GM12892 (cell line): ENCODE data around the gene OPA3.

Source experiments
- DNase-seq: peaks from one replicate; pipeline ENCODE4 v3.0.0; 2011; ENCODE audit not compliant: insufficient read length
- FAIRE-seq: peaks from 2 replicates; lab custom pipeline; 2011; peaks lifted over from hg19 to GRCh38; lab: Jason Lieb, UNC
- POLR2A ChIP-seq: IDR thresholded peaks from 2 replicates; pipeline ENCODE4 v1.6.1; 2011; ENCODE audit warnings: low read depth, low read length, control low read depth
- POLR2AphosphoS5 ChIP-seq: IDR thresholded peaks from 2 replicates; pipeline ENCODE4 v1.6.1; 2011; ENCODE audit warnings: low read depth, low read length, control low read depth
- TAF1 ChIP-seq: IDR thresholded peaks from 2 replicates; pipeline ENCODE4 v1.6.1; 2011; ENCODE audit warnings: low read depth, mild to moderate bottlenecking, control low read depth, low read length, borderline replicate concordance

Gene OPA3

DNA sequence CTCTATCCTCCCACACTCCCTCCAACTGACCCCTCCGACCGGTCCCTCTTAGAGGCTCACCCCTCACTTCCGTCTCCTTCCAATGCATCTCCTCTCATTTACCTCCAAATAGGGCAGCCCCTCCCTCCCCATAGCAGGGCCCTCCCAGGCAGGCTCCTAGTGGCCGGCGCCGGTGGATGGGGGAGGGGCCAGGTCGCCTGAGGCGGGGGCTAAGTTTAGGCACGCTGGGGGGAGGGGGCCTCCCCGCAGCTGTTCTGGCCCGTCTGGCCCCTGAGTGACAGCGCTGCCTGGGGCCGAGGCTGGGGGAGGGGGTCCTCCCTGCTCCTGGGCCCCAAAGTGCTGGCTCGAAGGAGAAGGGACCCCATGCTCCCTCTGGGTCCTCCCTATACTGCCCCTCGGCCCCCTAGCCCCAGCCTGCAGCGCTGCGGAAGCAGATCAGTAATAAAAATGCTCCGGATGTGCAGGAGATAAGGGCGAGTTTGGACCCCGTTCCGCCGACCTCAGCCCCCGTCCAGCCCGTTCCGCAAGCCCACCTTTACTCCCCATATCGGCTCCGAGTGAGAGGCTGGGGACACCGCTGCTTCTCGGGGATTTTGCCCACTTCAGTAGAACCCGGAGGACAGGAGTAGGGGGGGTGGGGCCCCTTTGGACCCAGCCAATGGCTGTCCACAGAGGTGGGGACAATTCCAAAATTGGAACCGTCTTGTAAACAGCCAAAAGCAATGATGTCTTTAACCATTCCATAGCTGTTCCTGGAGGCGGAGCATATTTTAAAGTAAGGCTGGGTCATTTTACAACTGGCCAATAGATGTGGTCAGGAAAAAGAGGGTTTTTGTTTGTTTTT is 91.8 kb downstream of the OPA3 start:
- TF ChIP-seq TAF1, result no peak
- TF ChIP-seq POLR2A, result no peak
- TF ChIP-seq POLR2AphosphoS5, result no peak
- peak; percentile 70 for FAIRE-seq
- peak; percentile 64 for DNase-seq

DNA sequence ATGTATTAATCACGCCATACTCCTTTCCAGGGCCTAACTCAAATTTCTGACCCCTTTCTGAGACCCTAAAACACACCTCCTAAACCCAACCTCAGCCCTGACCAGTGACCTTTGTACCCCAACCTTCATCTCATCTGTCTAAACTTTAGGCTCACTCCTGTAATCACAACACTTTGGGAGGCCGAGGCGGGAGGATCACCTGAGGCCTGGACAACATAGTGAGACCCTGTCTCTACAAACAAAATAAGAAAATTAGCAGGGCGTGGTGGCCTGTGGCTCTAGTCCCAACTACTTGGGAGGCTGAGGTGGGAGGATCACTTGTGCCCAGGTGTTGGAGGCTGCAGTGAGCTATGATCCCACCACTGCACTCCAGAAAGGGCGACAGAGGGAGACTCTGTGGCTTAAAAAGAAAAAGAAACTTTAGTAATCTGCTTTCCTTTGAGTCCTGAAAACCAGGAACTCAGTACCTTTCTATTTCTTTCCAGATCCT is 92.4 kb downstream of the OPA3 start:
- TF ChIP-seq TAF1 (no peak), POLR2A (no peak), POLR2AphosphoS5 (no peak)
- DNase-seq, result no peak
- FAIRE-seq, result no peak

DNA sequence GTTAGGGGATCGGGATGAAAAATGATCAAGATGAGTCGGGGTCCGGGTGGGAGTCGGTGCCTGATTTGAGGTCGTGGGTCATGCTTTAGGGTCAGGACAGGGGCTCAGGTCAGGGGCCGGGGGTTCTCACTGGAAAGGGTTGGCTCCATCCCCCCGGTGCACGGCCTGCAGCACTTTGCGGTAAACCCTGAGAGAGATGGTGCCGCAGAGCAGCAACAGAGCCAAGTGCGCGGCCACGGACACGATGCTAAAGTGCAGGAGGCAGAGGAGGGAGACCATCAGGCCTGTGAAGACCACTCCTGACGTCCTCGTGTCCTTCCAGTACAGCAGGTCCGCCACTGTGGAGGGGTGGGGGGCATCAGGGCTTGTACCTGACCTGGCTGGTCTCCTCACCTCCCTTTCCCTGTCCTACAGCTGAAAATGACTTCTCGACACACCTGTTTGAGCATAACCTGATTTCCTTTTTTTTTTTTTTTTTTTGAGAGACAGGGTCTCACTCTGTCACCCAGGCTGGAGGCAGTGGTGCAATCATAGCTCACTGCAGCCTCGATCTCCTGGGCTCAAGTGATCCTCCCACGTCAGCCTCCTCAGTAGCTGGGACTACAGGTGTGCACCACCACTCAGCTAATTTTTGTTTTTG is 95.3 kb downstream of the OPA3 start:
- no peak for TF ChIP-seq POLR2A
- no peak for TF ChIP-seq TAF1
- TF ChIP-seq POLR2AphosphoS5, result no peak
- DNase-seq (no peak), FAIRE-seq (no peak)

DNA sequence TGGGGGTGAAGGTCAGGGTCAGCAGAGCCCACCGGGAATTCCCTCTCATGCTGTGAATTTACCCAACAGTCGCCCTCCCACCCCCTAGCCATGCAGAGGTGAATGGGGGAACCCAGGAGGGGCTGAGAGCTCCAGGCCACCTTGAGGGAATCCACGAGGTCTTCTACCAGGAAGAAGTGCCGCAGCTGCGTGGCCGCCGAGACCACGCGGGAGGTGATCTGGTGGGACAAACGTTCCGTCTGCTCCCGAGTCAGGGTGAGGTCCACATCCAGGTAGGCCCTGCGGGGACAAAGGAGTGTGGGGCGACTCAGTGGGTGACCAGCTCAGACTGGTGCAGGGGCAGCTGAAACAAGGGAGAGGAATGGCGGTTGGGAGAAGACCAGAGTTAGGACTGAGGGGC is 95.9 kb downstream of the OPA3 start:
- FAIRE-seq (no peak), DNase-seq (no peak)
- no peak for TF ChIP-seq POLR2AphosphoS5
- TF ChIP-seq POLR2A, result no peak
- TF ChIP-seq TAF1, result no peak

DNA sequence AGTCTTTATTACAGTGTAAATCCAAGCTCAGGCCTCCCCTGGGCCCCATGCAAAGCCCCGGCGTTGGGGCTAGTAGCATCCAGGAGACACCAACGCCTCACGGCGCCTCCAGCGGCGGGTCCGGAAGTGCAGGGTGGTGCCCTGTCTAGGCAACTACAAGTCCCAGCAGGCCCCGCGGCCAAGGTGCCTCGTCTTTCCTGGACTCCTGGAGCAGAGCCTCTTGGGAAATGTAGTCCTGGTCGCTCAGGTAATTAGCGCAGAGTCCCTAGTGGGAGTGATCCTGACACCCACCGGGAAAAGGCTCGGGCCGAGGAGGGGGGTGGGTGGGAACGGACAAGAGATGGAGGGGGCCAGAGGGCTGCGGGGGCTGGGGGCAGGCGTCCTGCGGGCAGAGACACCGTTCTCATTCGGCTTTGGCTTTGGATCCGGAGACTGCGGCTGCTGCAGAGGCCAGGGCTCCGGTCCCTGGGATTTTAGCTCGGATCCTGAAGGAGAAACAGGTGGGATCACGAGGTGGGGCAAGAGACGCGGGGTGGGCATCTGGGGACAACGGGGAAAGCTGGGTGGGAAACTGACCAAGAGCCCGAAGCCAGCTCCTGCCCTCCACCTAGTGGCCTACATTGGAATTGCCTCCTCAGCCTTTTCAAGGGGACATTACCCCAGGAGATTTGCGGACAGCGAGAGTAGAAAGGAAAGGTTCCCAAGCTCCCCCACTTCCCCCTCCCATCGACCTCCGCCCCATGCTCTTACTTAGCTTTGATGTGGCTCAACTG is 99.1 kb downstream of the OPA3 start:
- TF ChIP-seq POLR2AphosphoS5 (no peak), TAF1 (0 out of 2 replicates have a peak, but pooled peaks have one; percentile 20)
- FAIRE-seq (peak; percentile 92), DNase-seq (peak; percentile 87)

DNA sequence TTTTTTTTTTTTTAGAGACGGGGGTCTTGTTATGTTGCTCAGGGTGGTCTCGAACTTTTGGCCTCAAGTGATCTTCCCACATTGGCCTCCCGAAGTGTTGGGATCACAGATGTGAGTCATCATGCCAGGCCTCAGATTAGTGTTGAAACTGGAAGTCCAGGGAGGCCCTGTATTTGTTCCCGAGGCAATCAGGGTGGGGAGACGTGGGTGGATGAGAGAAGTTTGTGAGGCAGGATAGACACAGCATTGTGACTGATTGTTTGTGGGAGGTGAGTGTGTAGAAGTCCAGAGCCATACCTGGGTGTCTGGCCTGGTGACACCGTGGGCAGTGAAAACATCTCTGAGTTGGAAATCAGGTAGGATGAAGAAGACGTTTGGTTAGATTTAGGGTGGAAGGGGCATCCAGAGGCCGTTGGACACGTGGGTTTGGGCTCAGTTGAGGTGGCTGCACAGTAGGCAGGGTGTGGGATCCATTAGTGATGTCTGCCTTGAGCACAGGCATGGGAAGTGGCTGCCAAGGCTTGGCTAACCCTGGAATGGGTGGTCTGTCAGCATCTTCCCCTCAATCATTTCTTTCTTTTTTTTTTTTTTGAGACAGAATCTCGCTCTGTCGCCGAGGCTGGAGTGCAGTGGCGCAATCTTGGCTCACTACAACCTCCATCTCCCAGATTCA is 100.2 kb downstream of the OPA3 start:
- FAIRE-seq (no peak), DNase-seq (no peak)
- no peak for TF ChIP-seq TAF1
- no peak for TF ChIP-seq POLR2A
- TF ChIP-seq POLR2AphosphoS5, result no peak

DNA sequence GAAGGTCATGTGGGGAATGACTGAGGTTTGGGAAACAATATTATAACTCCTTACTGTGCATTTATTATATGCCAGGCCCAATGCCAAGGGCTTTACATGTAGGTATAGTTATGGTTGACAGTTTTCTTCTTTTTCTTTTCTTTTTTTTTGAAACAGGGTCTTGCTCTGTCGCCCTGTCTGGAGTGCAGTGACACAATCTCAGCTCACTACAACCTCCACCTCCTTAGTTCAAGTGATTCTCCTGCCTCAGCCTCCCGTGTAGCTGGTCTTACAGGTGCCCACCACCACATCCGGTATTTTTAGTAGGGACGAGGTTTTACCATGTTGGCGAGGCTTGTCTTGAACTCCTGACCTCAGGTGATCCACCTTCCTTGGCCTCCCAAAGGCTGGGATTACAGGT is 101.6 kb downstream of the OPA3 start:
- FAIRE-seq, result no peak
- no peak for DNase-seq
- TF ChIP-seq POLR2A (no peak), POLR2AphosphoS5 (no peak), TAF1 (no peak)

DNA sequence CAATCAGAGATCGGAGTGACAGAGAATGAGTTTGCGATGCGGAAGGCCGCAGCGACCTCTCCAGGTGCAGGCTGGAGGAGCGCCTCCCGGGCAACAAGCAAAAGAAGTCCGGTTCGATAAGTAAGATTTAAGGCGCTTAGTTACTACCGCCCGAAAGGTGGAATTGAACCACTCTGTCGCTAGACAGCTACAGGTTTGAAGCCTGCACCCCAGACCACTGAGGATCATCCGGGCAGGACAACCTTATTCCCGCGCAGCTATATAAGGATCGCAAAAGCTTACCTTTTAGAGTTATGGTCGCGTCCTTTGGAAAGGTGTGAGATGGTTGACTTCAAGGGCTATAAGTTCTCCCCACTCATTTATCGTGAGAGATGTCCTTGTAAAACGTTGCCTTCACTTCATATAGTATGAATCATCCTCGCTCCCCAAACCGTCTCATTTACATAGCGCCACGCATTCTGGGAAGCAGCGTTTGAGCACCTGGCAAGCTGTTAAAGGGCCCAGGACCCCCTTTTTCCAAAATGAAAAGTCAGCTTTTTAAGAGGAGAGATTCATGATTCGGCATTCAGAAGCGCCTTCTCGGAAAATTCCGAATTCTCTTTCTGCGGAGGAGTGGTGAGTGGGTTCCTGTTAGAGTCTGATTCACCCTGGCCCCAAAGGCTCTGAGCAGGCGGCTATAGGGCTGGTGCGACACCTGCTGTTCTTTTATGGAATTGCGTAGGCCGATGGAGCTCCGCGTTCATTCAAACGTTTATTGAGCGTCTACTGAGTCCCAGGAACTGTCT is 106.0 kb downstream of the OPA3 start:
- peak; percentile 99 for FAIRE-seq
- peak; percentile 64 for DNase-seq
- TF ChIP-seq TAF1 (no peak), POLR2AphosphoS5 (peak; percentile 86), POLR2A (peak; percentile 73)

DNA sequence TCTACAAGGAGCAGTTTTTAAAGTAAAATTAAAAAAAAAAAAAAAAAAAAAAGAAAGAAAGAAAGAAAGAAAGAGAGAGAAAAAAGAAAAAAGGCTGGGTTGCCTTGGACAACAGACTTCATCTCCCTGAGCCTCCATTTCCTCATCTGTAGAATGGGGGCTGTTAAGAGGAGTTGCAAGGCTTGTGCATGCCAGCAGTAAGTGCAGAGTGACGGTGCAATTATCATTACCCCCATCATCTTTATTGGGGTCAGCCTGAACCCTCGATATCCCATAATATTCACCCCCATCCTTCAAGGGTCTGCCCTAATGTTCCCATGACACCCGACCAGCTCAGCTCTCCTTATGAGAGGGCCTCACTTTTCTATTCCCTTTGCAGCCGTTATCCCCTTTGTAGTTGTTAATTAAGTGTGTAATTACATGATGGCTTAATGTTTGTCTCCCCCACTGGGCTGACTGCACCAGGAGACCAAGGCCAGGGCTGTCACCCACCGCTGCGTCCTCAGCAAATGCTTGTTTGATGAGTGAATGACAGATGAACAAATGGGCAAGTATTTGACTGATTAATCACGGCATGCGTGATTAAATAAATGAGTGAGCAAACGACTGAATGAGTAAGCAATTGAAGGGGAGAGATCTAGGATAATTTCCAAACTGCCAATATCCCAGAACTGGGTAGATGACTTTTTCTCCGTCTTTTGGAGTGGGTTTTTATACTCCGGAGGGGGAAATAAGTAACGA is 106.7 kb downstream of the OPA3 start:
- DNase-seq, result no peak
- no peak for FAIRE-seq
- no peak for TF ChIP-seq POLR2A
- TF ChIP-seq POLR2AphosphoS5, result no peak
- TF ChIP-seq TAF1, result no peak
